Aortic smooth muscle cell (primary cell): ENCODE measurements around the gene GPBP1. TPM values are rescaled to one million over a fixed set of nuclear protein-coding genes. Genes with fewer than 3 reads are reported as not detected.

ENCODE experiments used
- total RNA-seq: library from RNA; depleted of rRNA; stranded (reverse); fragments of >200 nt; gene quantifications from 2 replicates; pipeline ENCODE4 v1.2.3, GENCODE V29; 2014

GPBP1 gene, protein sequence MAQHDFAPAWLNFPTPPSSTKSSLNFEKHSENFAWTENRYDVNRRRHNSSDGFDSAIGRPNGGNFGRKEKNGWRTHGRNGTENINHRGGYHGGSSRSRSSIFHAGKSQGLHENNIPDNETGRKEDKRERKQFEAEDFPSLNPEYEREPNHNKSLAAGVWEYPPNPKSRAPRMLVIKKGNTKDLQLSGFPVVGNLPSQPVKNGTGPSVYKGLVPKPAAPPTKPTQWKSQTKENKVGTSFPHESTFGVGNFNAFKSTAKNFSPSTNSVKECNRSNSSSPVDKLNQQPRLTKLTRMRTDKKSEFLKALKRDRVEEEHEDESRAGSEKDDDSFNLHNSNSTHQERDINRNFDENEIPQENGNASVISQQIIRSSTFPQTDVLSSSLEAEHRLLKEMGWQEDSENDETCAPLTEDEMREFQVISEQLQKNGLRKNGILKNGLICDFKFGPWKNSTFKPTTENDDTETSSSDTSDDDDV
- 59.6 and 69.9 TPM in 2 replicates for total RNA-seq

DNA sequence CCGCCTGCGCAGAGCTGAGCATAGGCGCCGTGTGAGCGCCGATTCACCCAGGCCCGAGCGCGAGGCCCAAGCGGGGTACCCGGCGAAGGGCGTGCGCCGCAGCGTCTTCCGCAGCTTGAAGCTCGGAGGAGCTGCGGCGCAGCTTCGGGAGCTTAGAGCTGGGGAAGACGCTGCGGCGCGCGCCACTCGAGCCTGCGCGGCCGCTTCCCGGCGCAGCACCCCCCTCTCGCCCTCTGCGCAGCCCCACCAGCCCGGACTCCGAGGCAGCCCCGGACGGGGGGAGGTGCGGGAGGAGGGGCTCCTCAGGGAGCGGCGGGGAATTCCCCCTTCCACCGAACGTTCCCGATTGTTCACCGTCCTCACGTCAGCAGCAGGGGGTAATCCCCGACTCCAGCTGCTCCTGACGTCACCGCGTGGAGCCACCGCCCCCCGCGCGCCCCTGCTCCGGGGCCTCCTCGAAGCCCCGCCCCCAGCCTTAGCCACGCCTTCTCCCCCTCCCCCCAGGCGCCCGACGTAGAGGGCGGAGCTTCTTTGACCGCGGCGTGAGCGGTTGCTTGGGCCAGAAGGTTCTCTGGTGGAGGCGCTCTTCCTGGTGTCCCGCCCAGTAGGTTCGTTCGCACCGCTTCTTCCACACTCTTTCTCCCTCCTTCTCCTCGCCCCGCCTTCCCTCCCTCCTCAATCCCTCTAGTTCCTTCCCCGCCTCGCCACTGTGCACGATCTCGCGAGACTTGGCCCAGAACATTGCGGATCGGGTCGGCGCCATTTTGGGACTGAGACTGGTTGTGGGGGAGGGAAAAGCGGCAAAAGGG, at the start of gene GPBP1:
TSS of gene GPBP1 (plus strand) at position 741 of the 809 bp plus-strand sequence. CDS start 40,072 bp downstream, outside the sequence.

Other genes starting within 250 kb of the GPBP1 start
- gene MIER3, start 221.9 kb upstream of the GPBP1 start, total RNA-seq, result 12.9 and 22.2 TPM in 2 replicates